ENCODE measurements around the gene PLS3. TPM values are rescaled to one million over a fixed set of nuclear protein-coding genes. Genes with fewer than 3 reads are reported as not detected.

Gene PLS3
- total and polyA plus RNA-seq, 2 of the 4 experiments (the other 2 are of a cell fraction), result 158 to 252 TPM

DNA sequence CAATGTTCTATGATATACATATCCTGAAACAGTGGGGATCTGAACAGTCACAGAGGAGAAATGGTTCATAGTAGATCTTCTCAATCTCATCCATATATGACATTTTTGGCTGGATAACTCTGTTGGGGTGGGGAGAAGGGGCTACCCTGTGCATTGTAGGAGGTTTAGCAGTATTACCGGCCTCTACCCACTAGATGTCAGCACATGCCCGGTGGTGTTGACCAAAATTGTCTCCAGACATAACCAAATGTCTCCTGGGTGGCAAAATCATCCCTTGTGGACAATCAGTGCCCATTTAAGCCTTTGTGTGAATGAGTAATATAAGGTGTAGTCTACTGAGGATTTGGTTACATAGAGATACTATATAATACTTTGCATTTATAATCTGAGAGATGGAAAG is 89.9 kb downstream of the PLS3 start:
- H3K27me3 ChIP-seq (ENCODE audit: control insufficient read depth, insufficient read depth, low read length), result peaks cover 7% of the 10 kb centered on the region; the same call in 1 of the 2 replicates
- POLR2A ChIA-PET (ENCODE audit: unreplicated experiment), result no interaction called here
- in situ Hi-C loops (cut with MboI; ENCODE audit: low sequenced_read_pairs) (no loop called here), intact Hi-C loops (cut with micrococcal nuclease) (loop anchor here (2.0 kb wide), 1 partner anchor 40 kb away; no protein-coding TSS in a partner anchor), dilution Hi-C loops (cut with HindIII; ENCODE audit: low sequenced_read_pairs, unreplicated experiment) (no loop called here)
- H3K4ac ChIP-seq (ENCODE audit: low read depth, low read length), result no peak overlapping the region
- no peak overlapping the region for H3K9ac ChIP-seq (ENCODE audit: low read depth, low read length)
- no peak overlapping the region for H2AK5ac ChIP-seq (ENCODE audit: low read depth, low read length)
- H2AFZ ChIP-seq (replicated peaks; ENCODE audit: low read length, poor library complexity), result no peak overlapping the region
- H3K23ac ChIP-seq (ENCODE audit: low read depth, low read length), result no peak overlapping the region
- CTCF ChIA-PET, result no interaction called here
- H2AK9ac ChIP-seq (replicated peaks; ENCODE audit: low read depth, low read length, poor library complexity), result no peak overlapping the region
- no peak overlapping the region for H2BK20ac ChIP-seq (ENCODE audit: low read depth, low read length)
- H4K8ac ChIP-seq (ENCODE audit: low read depth in 2 of 2, low read length in 2 of 2), result no peak overlapping the region
- no peak overlapping the region for H4K91ac ChIP-seq (ENCODE audit: insufficient read depth, low read depth, low read length)
- H3K18ac ChIP-seq (ENCODE audit: low read depth, low read length), result no peak overlapping the region
- TF ChIP-seq, protein P1, sequence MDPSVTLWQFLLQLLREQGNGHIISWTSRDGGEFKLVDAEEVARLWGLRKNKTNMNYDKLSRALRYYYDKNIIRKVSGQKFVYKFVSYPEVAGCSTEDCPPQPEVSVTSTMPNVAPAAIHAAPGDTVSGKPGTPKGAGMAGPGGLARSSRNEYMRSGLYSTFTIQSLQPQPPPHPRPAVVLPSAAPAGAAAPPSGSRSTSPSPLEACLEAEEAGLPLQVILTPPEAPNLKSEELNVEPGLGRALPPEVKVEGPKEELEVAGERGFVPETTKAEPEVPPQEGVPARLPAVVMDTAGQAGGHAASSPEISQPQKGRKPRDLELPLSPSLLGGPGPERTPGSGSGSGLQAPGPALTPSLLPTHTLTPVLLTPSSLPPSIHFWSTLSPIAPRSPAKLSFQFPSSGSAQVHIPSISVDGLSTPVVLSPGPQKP (IDR thresholded peaks at IDR 0.05; ENCODE audit: borderline replicate concordance, low read depth, low read length), result no peak
- TF ChIP-seq NFE2L2 (IDR thresholded peaks at IDR 0.05; ENCODE audit: low read depth, low read length), result no peak
- peak; percentile 39; the same call in 1 of the 2 replicates for TF ChIP-seq SMC3 (IDR thresholded peaks at IDR 0.05; ENCODE audit: low read depth, low read length)
- peak; percentile 60 for TF ChIP-seq RAD21 (IDR thresholded peaks at IDR 0.05; ENCODE audit: low read length)
- TF ChIP-seq, protein P2, sequence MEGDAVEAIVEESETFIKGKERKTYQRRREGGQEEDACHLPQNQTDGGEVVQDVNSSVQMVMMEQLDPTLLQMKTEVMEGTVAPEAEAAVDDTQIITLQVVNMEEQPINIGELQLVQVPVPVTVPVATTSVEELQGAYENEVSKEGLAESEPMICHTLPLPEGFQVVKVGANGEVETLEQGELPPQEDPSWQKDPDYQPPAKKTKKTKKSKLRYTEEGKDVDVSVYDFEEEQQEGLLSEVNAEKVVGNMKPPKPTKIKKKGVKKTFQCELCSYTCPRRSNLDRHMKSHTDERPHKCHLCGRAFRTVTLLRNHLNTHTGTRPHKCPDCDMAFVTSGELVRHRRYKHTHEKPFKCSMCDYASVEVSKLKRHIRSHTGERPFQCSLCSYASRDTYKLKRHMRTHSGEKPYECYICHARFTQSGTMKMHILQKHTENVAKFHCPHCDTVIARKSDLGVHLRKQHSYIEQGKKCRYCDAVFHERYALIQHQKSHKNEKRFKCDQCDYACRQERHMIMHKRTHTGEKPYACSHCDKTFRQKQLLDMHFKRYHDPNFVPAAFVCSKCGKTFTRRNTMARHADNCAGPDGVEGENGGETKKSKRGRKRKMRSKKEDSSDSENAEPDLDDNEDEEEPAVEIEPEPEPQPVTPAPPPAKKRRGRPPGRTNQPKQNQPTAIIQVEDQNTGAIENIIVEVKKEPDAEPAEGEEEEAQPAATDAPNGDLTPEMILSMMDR (conservative IDR thresholded peaks at IDR 0.05; ENCODE audit: low read depth, low read length), result peak; percentile 59
- no peaks in the 10 kb centered on the region for H4K20me1 ChIP-seq (ENCODE audit: insufficient read depth, low read length)
- H3K79me1 ChIP-seq (ENCODE audit: low read depth in 1 of 2, low read length in 2 of 2), result no peaks in the 10 kb centered on the region; a peak in 1 of 4 replicates
- H4K5ac ChIP-seq (ENCODE audit: low read depth, low read length), result no peak overlapping the region
- H3K14ac ChIP-seq (replicated peaks; ENCODE audit: low read depth, low read length), result no peak overlapping the region
- peaks cover 2% of the 10 kb centered on the region for H3K4me1 ChIP-seq (ENCODE audit: control insufficient read depth, insufficient read depth, low read length)
- H2BK5ac ChIP-seq (ENCODE audit: low read depth, low read length, poor library complexity, severe bottlenecking), result no peak overlapping the region
- H3K4me3 ChIP-seq (ENCODE audit: insufficient read depth, low read depth, low read length), result no peak overlapping the region
- H3K9me1 ChIP-seq (ENCODE audit: insufficient read depth, low read length), result no peaks in the 10 kb centered on the region
- no peak overlapping the region for H2BK120ac ChIP-seq (ENCODE audit: low read depth, low read length)
- H3K27ac ChIP-seq (ENCODE audit: insufficient read depth, low read length), result no peak overlapping the region
- H3K4me2 ChIP-seq (ENCODE audit: low read depth, low read length), result no peak overlapping the region
- H2BK15ac ChIP-seq (ENCODE audit: low read depth, low read length), result no peak overlapping the region
- BruUV-seq (replicated peaks), result no TSS peak
- ATAC-seq (ENCODE audit: low read depth) (peak; percentile 89), DNase-seq (peak; percentile 47)
- WGBS, 2 experiments (ENCODE audit: extremely low coverage in 2 of 2, insufficient read length in 1 of 2), result no CpG with 5 or more reads among the region's 2 CpGs
- peaks cover 9% of the 10 kb centered on the region for H3K36me3 ChIP-seq (ENCODE audit: control insufficient read depth, insufficient read depth, low read length)
- H3K9me3 ChIP-seq (ENCODE audit: control insufficient read depth, insufficient read depth, low read length), result no peaks in the 10 kb centered on the region
- H3K56ac ChIP-seq (ENCODE audit: extremely low read depth, insufficient read depth, low read length), result no peak overlapping the region

Measured in IMR-90 (cell line).